GM23338 (cell line): ENCODE data around the gene DRAM2. TPM values are rescaled to one million over a fixed set of nuclear protein-coding genes. Genes with fewer than 3 reads are reported as not detected.

ENCODE experiments used
- ATAC-seq: fragments of 200-7000 bp; cut with Tn5 transposase; 3 replicates; pipeline ENCODE4 v1.9.1; 2020
- DNase-seq: peaks from one replicate; pipeline ENCODE4 v3.0.0-alpha.2; 2015; ENCODE audit warnings: low spot score
- H2AFZ ChIP-seq: fragments of 200-600 bp; sonication (generic); 2 replicates; pipeline ENCODE4 v1.8.0; 2016; ENCODE audit warnings: antibody characterized with exemption, mild to moderate bottlenecking, moderate library complexity
- H3F3A ChIP-seq: fragments of 200-600 bp; sonication (generic); replicated peaks from 2 replicates; pipeline ENCODE4 v1.8.0; 2017; ENCODE audit warnings: antibody characterized with exemption, mixed run types, low read depth
- H3K27ac ChIP-seq: fragments of 200-600 bp; sonication (generic); 2 replicates; pipeline ENCODE4 v1.6.1; 2016; ENCODE audit warnings: low read depth
- H3K27me3 ChIP-seq: fragments of 200-600 bp; sonication (generic); 2 replicates; pipeline ENCODE4 v1.8.0; 2016; ENCODE audit warnings: mild to moderate bottlenecking, mixed run types, moderate library complexity; ENCODE audit not compliant: insufficient read depth
- H3K36me3 ChIP-seq: fragments of 200-600 bp; sonication (generic); 2 replicates; pipeline ENCODE4 v1.8.0; 2016; ENCODE audit warnings: mild to moderate bottlenecking; ENCODE audit not compliant: insufficient read depth
- H3K4me1 ChIP-seq: fragments of 200-600 bp; sonication (generic); 2 replicates; pipeline ENCODE4 v1.8.0; 2016; ENCODE audit warnings: mild to moderate bottlenecking, moderate library complexity; ENCODE audit not compliant: insufficient read depth
- H3K4me2 ChIP-seq: fragments of 200-600 bp; sonication (generic); 2 replicates; pipeline ENCODE4 v1.7.1; 2017; ENCODE audit warnings: mixed run types
- H3K4me3 ChIP-seq: fragments of 200-600 bp; sonication (generic); 2 replicates; pipeline ENCODE4 v1.6.1; 2016; ENCODE audit warnings: mixed run types
- H3K79me2 ChIP-seq: fragments of 200-600 bp; sonication (generic); replicated peaks from 2 replicates; pipeline ENCODE4 v1.8.0; 2017; ENCODE audit warnings: mild to moderate bottlenecking; ENCODE audit not compliant: insufficient read depth
- H3K9me2 ChIP-seq: fragments of 200-600 bp; sonication (generic); 2 replicates; pipeline ENCODE4 v1.8.0; 2017; ENCODE audit not compliant: insufficient read depth
- H4K20me1 ChIP-seq: fragments of 200-600 bp; sonication (generic); replicated peaks from 2 replicates; pipeline ENCODE4 v1.8.0; 2017; ENCODE audit warnings: mild to moderate bottlenecking; ENCODE audit not compliant: insufficient read depth
- H3K27ac Mint-ChIP-seq: 2 replicates; pipeline ENCODE4 v1.8.0; 2020; ENCODE audit warnings: inconsistent platforms, mild to moderate bottlenecking, moderate library complexity, mixed read lengths
- H3K27me3 Mint-ChIP-seq: 3 replicates; pipeline ENCODE4 v1.8.0; 2022; ENCODE audit warnings: low read depth, mild to moderate bottlenecking, moderate library complexity, mixed read lengths, inconsistent platforms; ENCODE audit not compliant: insufficient read depth, poor library complexity
- H3K36me3 Mint-ChIP-seq: 3 replicates; pipeline ENCODE4 v1.8.0; 2021; ENCODE audit warnings: low read depth, mild to moderate bottlenecking, inconsistent platforms, moderate library complexity, mixed read lengths
- H3K4me1 Mint-ChIP-seq: 3 replicates; pipeline ENCODE4 v1.8.0; 2020; ENCODE audit warnings: mild to moderate bottlenecking, inconsistent platforms, mixed read lengths
- H3K4me3 Mint-ChIP-seq: 3 replicates; pipeline ENCODE4 v1.8.0; 2021; ENCODE audit warnings: moderate library complexity, mild to moderate bottlenecking, inconsistent platforms, mixed read lengths
- H3K9me3 Mint-ChIP-seq: 3 replicates; pipeline ENCODE4 v1.8.0; 2020; ENCODE audit warnings: moderate library complexity, mild to moderate bottlenecking, inconsistent platforms, mixed read lengths
- CTCF ChIP-seq, 2 experiments: fragments of 200-600 bp in 1 of 2; sonication (generic) in 1 of 2; conservative IDR thresholded peaks; 2 replicates each; pipeline versions ENCODE4 v1.5.1 to v1.6.1; 2016 to 2017; ENCODE audit warnings: antibody characterized with exemption in 2 of 2, low read depth in 2 of 2, mild to moderate bottlenecking in 2 of 2, moderate library complexity in 1 of 2
- EZH2phosphoT487 ChIP-seq: fragments of 200-600 bp; sonication (generic); IDR thresholded peaks from one replicate; pipeline ENCODE4 v1.8.1; 2018; ENCODE audit warnings: antibody characterized with exemption; ENCODE audit not compliant: unreplicated experiment
- NANOG ChIP-seq: IDR thresholded peaks from 2 replicates; pipeline ENCODE4 v1.6.1; 2016; ENCODE audit warnings: antibody characterized with exemption, borderline replicate concordance
- POLR2AphosphoS5 ChIP-seq: IDR thresholded peaks from 2 replicates; pipeline ENCODE4 v1.6.1; 2016; ENCODE audit warnings: antibody characterized with exemption, low read depth
- ZNF331 ChIP-seq: fragments of 250-450 bp; sonication (Bioruptor Pico); IDR thresholded peaks from 2 replicates; pipeline ENCODE4 v1.5.0; 2020; ENCODE audit warnings: low read depth, mild to moderate bottlenecking, moderate library complexity
- ZNF462 ChIP-seq: fragments of 250-450 bp; sonication (Bioruptor Pico); IDR thresholded peaks from 2 replicates; pipeline ENCODE4 v1.5.0; 2020; ENCODE audit warnings: mild to moderate bottlenecking, moderate library complexity
- polyA plus RNA-seq: library from polyadenylated mRNA; unstranded; fragments of >200 nt; fragmentation: Nextera tagmentation; extraction: Ambion mirVana; gene quantifications from 2 replicates; pipeline ENCODE4 v1.2.1, GENCODE V29; 2016
- total RNA-seq: library from RNA; depleted of rRNA; stranded (reverse); fragments of >200 nt; shearing (Covaris generic); gene quantifications from 2 replicates; pipeline ENCODE4 v1.2.3, GENCODE V29; 2014
- TF ChIP-seq, protein P1 (sequence below): IDR thresholded peaks from one replicate; pipeline ENCODE4 v1.6.1; 2018; ENCODE audit warnings: antibody characterized with exemption; ENCODE audit not compliant: unreplicated experiment

DRAM2 gene
- total and polyA plus RNA-seq, 2 experiments from 2014 or later: 22.9 to 45.9 TPM

GRCh38 chr1:111084999-111085398 lies 54.9 kb downstream of the DRAM2 start (continued):
- TF ChIP-seq, protein P1, sequence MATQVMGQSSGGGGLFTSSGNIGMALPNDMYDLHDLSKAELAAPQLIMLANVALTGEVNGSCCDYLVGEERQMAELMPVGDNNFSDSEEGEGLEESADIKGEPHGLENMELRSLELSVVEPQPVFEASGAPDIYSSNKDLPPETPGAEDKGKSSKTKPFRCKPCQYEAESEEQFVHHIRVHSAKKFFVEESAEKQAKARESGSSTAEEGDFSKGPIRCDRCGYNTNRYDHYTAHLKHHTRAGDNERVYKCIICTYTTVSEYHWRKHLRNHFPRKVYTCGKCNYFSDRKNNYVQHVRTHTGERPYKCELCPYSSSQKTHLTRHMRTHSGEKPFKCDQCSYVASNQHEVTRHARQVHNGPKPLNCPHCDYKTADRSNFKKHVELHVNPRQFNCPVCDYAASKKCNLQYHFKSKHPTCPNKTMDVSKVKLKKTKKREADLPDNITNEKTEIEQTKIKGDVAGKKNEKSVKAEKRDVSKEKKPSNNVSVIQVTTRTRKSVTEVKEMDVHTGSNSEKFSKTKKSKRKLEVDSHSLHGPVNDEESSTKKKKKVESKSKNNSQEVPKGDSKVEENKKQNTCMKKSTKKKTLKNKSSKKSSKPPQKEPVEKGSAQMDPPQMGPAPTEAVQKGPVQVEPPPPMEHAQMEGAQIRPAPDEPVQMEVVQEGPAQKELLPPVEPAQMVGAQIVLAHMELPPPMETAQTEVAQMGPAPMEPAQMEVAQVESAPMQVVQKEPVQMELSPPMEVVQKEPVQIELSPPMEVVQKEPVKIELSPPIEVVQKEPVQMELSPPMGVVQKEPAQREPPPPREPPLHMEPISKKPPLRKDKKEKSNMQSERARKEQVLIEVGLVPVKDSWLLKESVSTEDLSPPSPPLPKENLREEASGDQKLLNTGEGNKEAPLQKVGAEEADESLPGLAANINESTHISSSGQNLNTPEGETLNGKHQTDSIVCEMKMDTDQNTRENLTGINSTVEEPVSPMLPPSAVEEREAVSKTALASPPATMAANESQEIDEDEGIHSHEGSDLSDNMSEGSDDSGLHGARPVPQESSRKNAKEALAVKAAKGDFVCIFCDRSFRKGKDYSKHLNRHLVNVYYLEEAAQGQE: no peak
- no peak for TF ChIP-seq NANOG

- Histone ChIP-seq H3K4me3 (no peak overlapping the region), H3F3A (no peaks in the 10 kb centered on the region), H4K20me1 (no peaks in the 10 kb centered on the region), H3K79me2 (no peaks in the 10 kb centered on the region), H3K27ac (no peak overlapping the region), H3K36me3 (no peaks in the 10 kb centered on the region), H3K4me1 (no peaks in the 10 kb centered on the region), H3K4me2 (no peak overlapping the region), H3K9me2 (0 out of 2 replicates have a peak, but pooled peaks cover 4% of the 10 kb centered on the region), H2AFZ (no peak overlapping the region), H3K27me3 (no peaks in the 10 kb centered on the region)
- Mint-ChIP-seq H3K36me3 (no peaks in the 10 kb centered on the region; the same call in 1 of the 3 replicates), H3K4me3 (no peak overlapping the region), H3K4me1 (no peaks in the 10 kb centered on the region), H3K27me3 (peaks cover 3% of the 10 kb centered on the region), H3K27ac (no peak overlapping the region), H3K9me3 (peaks cover 77% of the 10 kb centered on the region)
- ATAC-seq (no peak), DNase-seq (no peak)
- TF ChIP-seq ZNF331 (no peak), EZH2phosphoT487 (no peak), POLR2AphosphoS5 (no peak), CTCF (conservative IDR thresholded peaks at IDR 0.05; ENCODE audit: low read depth in 2 of 2) (no peak), NANOG (no peak), ZNF462 (CRISPR knock-in tag) (no peak)
- TF ChIP-seq, protein P1: no peak
These were observed 57.3 kb downstream of the DRAM2 start for GRCh38 chr1:111082421-111083203.
